ENCODE measurements around the gene NISCH. TPM values are rescaled to one million over a fixed set of nuclear protein-coding genes. Genes with fewer than 3 reads are reported as not detected.

The NISCH gene
- polyA plus RNA-seq, 1 donor (not counting 4 experiments of a cell fraction or from before 2014, with no cell fraction given): 48.1 TPM

- Histone ChIP-seq H3K4me2 (ENCODE audit: control insufficient read depth, extremely low read depth, insufficient read depth, low read depth, low read length) (no peak overlapping the region), H3K36me3 (ENCODE audit: control insufficient read depth in 2 of 2, extremely low read depth in 1 of 2, insufficient read depth in 2 of 2, low read length in 2 of 2) (no peaks in the 10 kb centered on the region), H4K20me1 (ENCODE audit: control insufficient read depth, extremely low read depth, insufficient read depth, low read length) (no peaks in the 10 kb centered on the region), H3K4me3 (ENCODE audit: control insufficient read depth in 2 of 3, extremely low read depth in 1 of 3, insufficient read depth in 2 of 3, low read depth in 1 of 3, low read length in 3 of 3) (no peak overlapping the region), H3K9me3 (ENCODE audit: control insufficient read depth, low read depth, low read length) (no peaks in the 10 kb centered on the region), H3K27ac (ENCODE audit: control insufficient read depth, insufficient read depth, low read length) (no peak overlapping the region), H2AFZ (ENCODE audit: control insufficient read depth, low read length) (no peak overlapping the region), H3K4me1 (ENCODE audit: control insufficient read depth, extremely low read depth, insufficient read depth, low read length) (peaks cover 6% of the 10 kb centered on the region), H3K9me1 (ENCODE audit: control insufficient read depth, extremely low read depth, insufficient read depth, low read length) (no peaks in the 10 kb centered on the region), H3K9ac (ENCODE audit: control insufficient read depth, extremely low read depth, insufficient read depth, low read length) (no peak overlapping the region), H3K79me2 (ENCODE audit: control insufficient read depth, insufficient read depth, low read length) (no peaks in the 10 kb centered on the region), H3K27me3 (ENCODE audit: control insufficient read depth, extremely low read depth, insufficient read depth, low read length) (no peaks in the 10 kb centered on the region)
- FAIRE-seq (no peak), DNase-seq (ENCODE audit: low read depth, low spot score) (no peak)
- TF ChIP-seq EZH2 (IDR thresholded peaks at IDR 0.05; ENCODE audit: low read length) (no peak), CTCF (optimal IDR thresholded peaks at IDR 0.05 in 1 of 3, IDR thresholded peaks at IDR 0.05 in 1 of 3, conservative IDR thresholded peaks at IDR 0.05 in 1 of 3; ENCODE audit: extremely low read depth in 1 of 3, insufficient read depth in 2 of 3, low read length in 3 of 3) (no peak)
- dilution Hi-C loops (cut with MboI; ENCODE audit: extremely low pct_ligation_motif_present, low sequenced_read_pairs): no loop called here
Observed at GRCh38 chr3:52447512-52448355, 7.7 kb upstream of the NISCH start.

- DNase-seq (ENCODE audit: low read depth, low spot score): no peak
- Histone ChIP-seq H4K20me1 (ENCODE audit: control insufficient read depth, extremely low read depth, insufficient read depth, low read length) (no peaks in the 10 kb centered on the region), H3K9me1 (ENCODE audit: control insufficient read depth, extremely low read depth, insufficient read depth, low read length) (no peaks in the 10 kb centered on the region), H3K4me1 (ENCODE audit: control insufficient read depth, extremely low read depth, insufficient read depth, low read length) (peaks cover 16% of the 10 kb centered on the region), H3K9me3 (ENCODE audit: control insufficient read depth, low read depth, low read length) (no peaks in the 10 kb centered on the region), H3K9ac (ENCODE audit: control insufficient read depth, extremely low read depth, insufficient read depth, low read length) (no peak overlapping the region), H3K79me2 (ENCODE audit: control insufficient read depth, insufficient read depth, low read length) (peaks cover 6% of the 10 kb centered on the region), H3K27me3 (ENCODE audit: control insufficient read depth, extremely low read depth, insufficient read depth, low read length) (no peaks in the 10 kb centered on the region), H3K4me3 (ENCODE audit: control insufficient read depth in 2 of 3, extremely low read depth in 1 of 3, insufficient read depth in 2 of 3, low read depth in 1 of 3, low read length in 3 of 3) (no peak overlapping the region), H3K4me2 (ENCODE audit: control insufficient read depth, extremely low read depth, insufficient read depth, low read depth, low read length) (no peak overlapping the region), H3K27ac (ENCODE audit: control insufficient read depth, insufficient read depth, low read length) (no peak overlapping the region), H2AFZ (ENCODE audit: control insufficient read depth, low read length) (no peak overlapping the region), H3K36me3 (ENCODE audit: control insufficient read depth in 2 of 2, extremely low read depth in 1 of 2, insufficient read depth in 2 of 2, low read length in 2 of 2) (no peaks in the 10 kb centered on the region)
- dilution Hi-C loops (cut with MboI; ENCODE audit: extremely low pct_ligation_motif_present, low sequenced_read_pairs): no loop called here
- TF ChIP-seq CTCF (optimal IDR thresholded peaks at IDR 0.05 in 1 of 3, IDR thresholded peaks at IDR 0.05 in 1 of 3, conservative IDR thresholded peaks at IDR 0.05 in 1 of 3; ENCODE audit: extremely low read depth in 1 of 3, insufficient read depth in 2 of 3, low read length in 3 of 3) (no peak), EZH2 (IDR thresholded peaks at IDR 0.05; ENCODE audit: low read length) (no peak)
- no peak for FAIRE-seq
Observed at GRCh38 chr3:52450489-52451236, 4.7 kb upstream of the NISCH start.
